Fibroblast of the aortic adventitia (primary cell): ENCODE measurements around the gene TRIM24. TPM values are rescaled to one million over a fixed set of nuclear protein-coding genes. Genes with fewer than 3 reads are reported as not detected.

Experiments used
- DNase-seq: peaks from one replicate; pipeline ENCODE4 v3.0.0-alpha.2; 2010; ENCODE audit warnings: low read depth
- H3K4me3 ChIP-seq: 2 replicates; pipeline ENCODE4 v1.5.1; 2011; ENCODE audit warnings: low read depth, mild to moderate bottlenecking, control low read depth, low read length, moderate library complexity
- total RNA-seq: library from RNA; depleted of rRNA; stranded (reverse); fragments of >200 nt; gene quantifications from 2 replicates; pipeline ENCODE4 v1.2.3, GENCODE V29; 2012; ENCODE audit warnings: low replicate concordance
- TF ChIP-seq, protein P1 (sequence below): IDR thresholded peaks from 2 replicates; pipeline ENCODE4 v1.5.1; 2011; ENCODE audit warnings: mild to moderate bottlenecking, low read length, control low read depth, inconsistent platforms; ENCODE audit not compliant: insufficient read depth

The TRIM24 gene
- total RNA-seq, 1 donor = 12.6 TPM

DNA sequence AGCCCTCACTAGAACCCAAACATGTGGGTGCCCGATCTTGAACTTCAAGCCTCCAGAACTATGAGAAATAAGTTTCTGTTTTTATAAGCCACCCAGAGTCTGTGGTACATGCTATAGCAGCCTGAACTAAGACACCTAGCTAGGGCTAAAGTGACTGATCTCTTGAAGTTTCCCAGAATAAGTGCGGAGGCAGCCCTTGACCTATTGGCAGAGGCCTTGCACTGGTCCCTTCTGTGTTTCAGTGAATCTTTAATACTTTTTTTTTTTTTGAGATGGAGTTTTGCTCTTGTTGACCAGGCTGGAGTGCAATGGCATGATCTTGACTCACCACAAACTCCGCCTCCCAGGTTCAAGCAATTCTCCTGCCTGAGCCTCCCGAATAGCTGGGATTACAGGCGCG is 156.0 kb downstream of the TRIM24 start:
- no peak overlapping the region for H3K4me3 ChIP-seq
- TF ChIP-seq, protein P1, sequence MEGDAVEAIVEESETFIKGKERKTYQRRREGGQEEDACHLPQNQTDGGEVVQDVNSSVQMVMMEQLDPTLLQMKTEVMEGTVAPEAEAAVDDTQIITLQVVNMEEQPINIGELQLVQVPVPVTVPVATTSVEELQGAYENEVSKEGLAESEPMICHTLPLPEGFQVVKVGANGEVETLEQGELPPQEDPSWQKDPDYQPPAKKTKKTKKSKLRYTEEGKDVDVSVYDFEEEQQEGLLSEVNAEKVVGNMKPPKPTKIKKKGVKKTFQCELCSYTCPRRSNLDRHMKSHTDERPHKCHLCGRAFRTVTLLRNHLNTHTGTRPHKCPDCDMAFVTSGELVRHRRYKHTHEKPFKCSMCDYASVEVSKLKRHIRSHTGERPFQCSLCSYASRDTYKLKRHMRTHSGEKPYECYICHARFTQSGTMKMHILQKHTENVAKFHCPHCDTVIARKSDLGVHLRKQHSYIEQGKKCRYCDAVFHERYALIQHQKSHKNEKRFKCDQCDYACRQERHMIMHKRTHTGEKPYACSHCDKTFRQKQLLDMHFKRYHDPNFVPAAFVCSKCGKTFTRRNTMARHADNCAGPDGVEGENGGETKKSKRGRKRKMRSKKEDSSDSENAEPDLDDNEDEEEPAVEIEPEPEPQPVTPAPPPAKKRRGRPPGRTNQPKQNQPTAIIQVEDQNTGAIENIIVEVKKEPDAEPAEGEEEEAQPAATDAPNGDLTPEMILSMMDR = no peak
- no peak for DNase-seq

GRCh38 chr7:138618506-138618905 is 158.4 kb downstream of the TRIM24 start:
- no peak for DNase-seq

DNA sequence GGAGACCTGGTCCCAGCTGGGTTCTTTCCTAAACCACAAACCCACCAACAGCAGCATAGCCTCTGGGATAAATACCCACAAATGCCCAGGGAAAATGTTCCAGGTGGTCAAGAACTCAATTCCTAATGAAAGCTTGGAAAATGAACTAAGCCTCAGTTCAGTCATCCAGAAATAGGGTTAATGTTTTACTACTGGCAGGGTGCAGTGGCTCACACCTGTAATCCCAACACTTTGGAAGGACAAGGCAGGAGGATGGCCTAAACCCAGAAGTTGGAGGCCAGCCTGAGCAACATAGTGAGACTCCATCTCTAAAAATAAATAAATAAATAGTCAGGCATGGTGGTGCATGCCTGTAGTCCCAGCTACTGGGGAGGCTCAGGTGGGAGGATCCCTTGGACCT is 158.9 kb downstream of the TRIM24 start:
- TF ChIP-seq, protein P1 = no peak
- H3K4me3 ChIP-seq = no peak overlapping the region
- no peak for DNase-seq

More at GRCh38 chr7:138618506-138618905, 158.4 kb downstream of the TRIM24 start:
- TF ChIP-seq, protein P1 = no peak
- H3K4me3 ChIP-seq = no peak overlapping the region

- no peak for DNase-seq
- TF ChIP-seq, protein P1 = no peak
- H3K4me3 ChIP-seq = no peak overlapping the region
These were observed 162.8 kb downstream of the TRIM24 start for GRCh38 chr7:138622841-138623240.

GRCh38 chr7:138625084-138625848 is 165.2 kb downstream of the TRIM24 start:
- no peak overlapping the region for H3K4me3 ChIP-seq
- TF ChIP-seq, protein P1 = no peak
- no peak for DNase-seq

DNA sequence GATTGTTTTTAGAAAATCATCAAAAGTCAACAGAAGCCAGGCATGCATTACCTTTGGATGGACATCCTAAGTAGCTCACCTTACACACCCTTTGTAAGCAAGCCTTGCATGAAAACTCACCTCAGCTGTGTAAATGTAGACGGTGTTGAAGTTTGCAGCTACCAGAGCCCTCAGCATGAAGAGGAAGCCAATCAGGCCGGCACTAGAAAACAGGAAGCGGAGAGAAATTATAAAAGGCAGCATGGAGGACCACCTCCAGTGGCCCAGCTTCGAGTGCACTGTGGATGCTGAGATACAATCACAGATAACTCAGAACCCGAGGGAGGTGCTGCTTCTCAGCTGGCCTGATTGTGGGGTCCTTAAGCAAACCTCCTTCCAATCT is 165.8 kb downstream of the TRIM24 start:
- no peak overlapping the region for H3K4me3 ChIP-seq
- no peak for DNase-seq
- TF ChIP-seq, protein P1 = no peak

GRCh38 chr7:138626846-138627245 is 166.8 kb downstream of the TRIM24 start:
- no peak for DNase-seq
- TF ChIP-seq, protein P1 = no peak

More at GRCh38 chr7:138626846-138627245, 166.8 kb downstream of the TRIM24 start:
- H3K4me3 ChIP-seq = no peak overlapping the region
